Activated T-cell treated with anti-CD3 and anti-CD28 coated beads, Interleukin-2, amount 50 U/mL, for 24 hours (primary cell): Measurements from ENCODE around the gene SLC1A4.

Source experiments
- DNase-seq: peaks from one replicate; pipeline ENCODE4 v3.0.0-alpha.2; 2020
- H3K27ac Mint-ChIP-seq: 2 replicates; pipeline ENCODE4 v1.8.0; 2020; ENCODE audit warnings: mild to moderate bottlenecking, mixed read lengths
- H3K27me3 Mint-ChIP-seq: 2 replicates; pipeline ENCODE4 v1.8.0; 2020; ENCODE audit warnings: mixed read lengths
- H3K36me3 Mint-ChIP-seq: 2 replicates; pipeline ENCODE4 v1.8.0; 2020; ENCODE audit warnings: low read depth, mixed read lengths
- H3K4me1 Mint-ChIP-seq: 2 replicates; pipeline ENCODE4 v1.8.0; 2020; ENCODE audit warnings: low read depth, mixed read lengths
- H3K4me3 Mint-ChIP-seq: 2 replicates; pipeline ENCODE4 v1.8.0; 2020; ENCODE audit warnings: mild to moderate bottlenecking, moderate library complexity, mixed read lengths
- H3K9me3 Mint-ChIP-seq: 2 replicates; pipeline ENCODE4 v1.8.0; 2020; ENCODE audit warnings: mixed read lengths

SLC1A4 gene

GRCh38 chr2:65035351-65035943 is 46.2 kb downstream of the SLC1A4 start:
- Mint-ChIP-seq H3K4me3 (no peak overlapping the region), H3K36me3 (no peaks in the 10 kb centered on the region), H3K4me1 (peaks cover 26% of the 10 kb centered on the region), H3K27ac (no peak overlapping the region), H3K27me3 (no peaks in the 10 kb centered on the region), H3K9me3 (no peaks in the 10 kb centered on the region)
- no peak for DNase-seq

GRCh38 chr2:65037178-65037577 is 48.0 kb downstream of the SLC1A4 start:
- Mint-ChIP-seq H3K9me3 (no peaks in the 10 kb centered on the region), H3K27me3 (no peaks in the 10 kb centered on the region), H3K36me3 (no peaks in the 10 kb centered on the region), H3K4me3 (no peak overlapping the region), H3K27ac (no peak overlapping the region), H3K4me1 (peaks cover 12% of the 10 kb centered on the region)
- no peak for DNase-seq

GRCh38 chr2:65039640-65040039 is 50.4 kb downstream of the SLC1A4 start:
- H3K4me3 Mint-ChIP-seq, result no peak overlapping the region

GRCh38 chr2:65040400-65041261 is 51.4 kb downstream of the SLC1A4 start:
- no peaks in the 10 kb centered on the region for H3K27me3 Mint-ChIP-seq
- DNase-seq, result peak; percentile 78
- peaks cover 19% of the 10 kb centered on the region for H3K9me3 Mint-ChIP-seq
- no peak overlapping the region for H3K27ac Mint-ChIP-seq
- peaks cover 19% of the 10 kb centered on the region for H3K36me3 Mint-ChIP-seq
- H3K4me3 Mint-ChIP-seq, result peak overlapping the region; percentile 21
- H3K4me1 Mint-ChIP-seq, result peaks cover 7% of the 10 kb centered on the region

More at GRCh38 chr2:65039640-65040039, 50.4 kb downstream of the SLC1A4 start:
- H3K4me1 Mint-ChIP-seq, result peaks cover 7% of the 10 kb centered on the region
- no peak for DNase-seq
- no peak overlapping the region for H3K27ac Mint-ChIP-seq
- H3K27me3 Mint-ChIP-seq, result no peaks in the 10 kb centered on the region
- H3K36me3 Mint-ChIP-seq, result peaks cover 12% of the 10 kb centered on the region
- peaks cover 11% of the 10 kb centered on the region for H3K9me3 Mint-ChIP-seq

- Mint-ChIP-seq H3K4me1 (peaks cover 7% of the 10 kb centered on the region), H3K27me3 (no peaks in the 10 kb centered on the region), H3K9me3 (peaks cover 19% of the 10 kb centered on the region), H3K4me3 (no peak overlapping the region), H3K27ac (no peak overlapping the region), H3K36me3 (peaks cover 19% of the 10 kb centered on the region)
- no peak for DNase-seq
These were observed 53.8 kb downstream of the SLC1A4 start for GRCh38 chr2:65043001-65043400.

- peaks cover 19% of the 10 kb centered on the region for H3K9me3 Mint-ChIP-seq
- DNase-seq, result no peak
- peaks cover 7% of the 10 kb centered on the region for H3K4me1 Mint-ChIP-seq
- no peak overlapping the region for H3K27ac Mint-ChIP-seq
- H3K36me3 Mint-ChIP-seq, result peaks cover 19% of the 10 kb centered on the region
- no peak overlapping the region for H3K4me3 Mint-ChIP-seq
- H3K27me3 Mint-ChIP-seq, result no peaks in the 10 kb centered on the region
These were observed 55.0 kb downstream of the SLC1A4 start for GRCh38 chr2:65044097-65044735.

- Mint-ChIP-seq H3K4me1 (peaks cover 1% of the 10 kb centered on the region), H3K36me3 (peaks cover 19% of the 10 kb centered on the region), H3K27me3 (no peaks in the 10 kb centered on the region), H3K9me3 (peaks cover 19% of the 10 kb centered on the region), H3K4me3 (no peak overlapping the region), H3K27ac (no peak overlapping the region)
- DNase-seq, result no peak
These were observed 56.5 kb downstream of the SLC1A4 start for GRCh38 chr2:65045651-65046050.

GRCh38 chr2:65046633-65047407 is 57.6 kb downstream of the SLC1A4 start:
- peaks cover 19% of the 10 kb centered on the region for H3K9me3 Mint-ChIP-seq
- no peaks in the 10 kb centered on the region for H3K4me1 Mint-ChIP-seq
- H3K36me3 Mint-ChIP-seq, result peaks cover 19% of the 10 kb centered on the region
- H3K27me3 Mint-ChIP-seq, result no peaks in the 10 kb centered on the region
- H3K27ac Mint-ChIP-seq, result no peak overlapping the region
- H3K4me3 Mint-ChIP-seq, result no peak overlapping the region
- no peak for DNase-seq

GRCh38 chr2:65049010-65049639 is 59.9 kb downstream of the SLC1A4 start:
- Mint-ChIP-seq H3K27ac (no peak overlapping the region), H3K36me3 (peaks cover 13% of the 10 kb centered on the region), H3K9me3 (peaks cover 12% of the 10 kb centered on the region), H3K27me3 (no peaks in the 10 kb centered on the region), H3K4me3 (no peak overlapping the region), H3K4me1 (peaks cover 14% of the 10 kb centered on the region)
- DNase-seq, result no peak

- no peak for DNase-seq
- Mint-ChIP-seq H3K4me3 (no peak overlapping the region), H3K27me3 (no peaks in the 10 kb centered on the region), H3K36me3 (peaks cover 3% of the 10 kb centered on the region), H3K4me1 (peaks cover 31% of the 10 kb centered on the region), H3K9me3 (no peaks in the 10 kb centered on the region), H3K27ac (no peak overlapping the region)
These were observed 61.7 kb downstream of the SLC1A4 start for GRCh38 chr2:65050931-65051330.

GRCh38 chr2:65053199-65053598 is 64.0 kb downstream of the SLC1A4 start:
- DNase-seq, result no peak
- Mint-ChIP-seq H3K4me3 (no peak overlapping the region), H3K36me3 (peaks cover 6% of the 10 kb centered on the region), H3K4me1 (peaks cover 45% of the 10 kb centered on the region), H3K27me3 (no peaks in the 10 kb centered on the region), H3K9me3 (no peaks in the 10 kb centered on the region), H3K27ac (no peak overlapping the region)

GRCh38 chr2:65054749-65055421 is 65.7 kb downstream of the SLC1A4 start:
- Mint-ChIP-seq H3K27me3 (no peaks in the 10 kb centered on the region), H3K27ac (peak overlapping the region; percentile 92), H3K9me3 (no peaks in the 10 kb centered on the region), H3K4me3 (peak overlapping the region; percentile 93), H3K4me1 (peaks cover 56% of the 10 kb centered on the region), H3K36me3 (peaks cover 6% of the 10 kb centered on the region)
- no peak for DNase-seq

- peaks cover 57% of the 10 kb centered on the region for H3K4me1 Mint-ChIP-seq
- no peaks in the 10 kb centered on the region for H3K27me3 Mint-ChIP-seq
- no peak for DNase-seq
- H3K4me3 Mint-ChIP-seq, result peak overlapping the region; percentile 93
- H3K36me3 Mint-ChIP-seq, result peaks cover 6% of the 10 kb centered on the region
- H3K9me3 Mint-ChIP-seq, result no peaks in the 10 kb centered on the region
- H3K27ac Mint-ChIP-seq, result peak overlapping the region; percentile 92
These were observed 66.4 kb downstream of the SLC1A4 start for GRCh38 chr2:65055422-65056214.
